ENCODE data around the gene PLAAT4. TPM values are rescaled to one million over a fixed set of nuclear protein-coding genes. Genes with fewer than 3 reads are reported as not detected.

The PLAAT4 gene, protein sequence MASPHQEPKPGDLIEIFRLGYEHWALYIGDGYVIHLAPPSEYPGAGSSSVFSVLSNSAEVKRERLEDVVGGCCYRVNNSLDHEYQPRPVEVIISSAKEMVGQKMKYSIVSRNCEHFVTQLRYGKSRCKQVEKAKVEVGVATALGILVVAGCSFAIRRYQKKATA
- total RNA-seq (10 to 100 TPM; 80.4 to 82.4 TPM), total RNA-seq (1.5 to 152 (median 59.3) reads per million in 172 experiments)
- 227 TPM for polyA plus RNA-seq (2013, experiment 1 of 2)
- 189 TPM for polyA plus RNA-seq (2013, experiment 2 of 2)

DNA sequence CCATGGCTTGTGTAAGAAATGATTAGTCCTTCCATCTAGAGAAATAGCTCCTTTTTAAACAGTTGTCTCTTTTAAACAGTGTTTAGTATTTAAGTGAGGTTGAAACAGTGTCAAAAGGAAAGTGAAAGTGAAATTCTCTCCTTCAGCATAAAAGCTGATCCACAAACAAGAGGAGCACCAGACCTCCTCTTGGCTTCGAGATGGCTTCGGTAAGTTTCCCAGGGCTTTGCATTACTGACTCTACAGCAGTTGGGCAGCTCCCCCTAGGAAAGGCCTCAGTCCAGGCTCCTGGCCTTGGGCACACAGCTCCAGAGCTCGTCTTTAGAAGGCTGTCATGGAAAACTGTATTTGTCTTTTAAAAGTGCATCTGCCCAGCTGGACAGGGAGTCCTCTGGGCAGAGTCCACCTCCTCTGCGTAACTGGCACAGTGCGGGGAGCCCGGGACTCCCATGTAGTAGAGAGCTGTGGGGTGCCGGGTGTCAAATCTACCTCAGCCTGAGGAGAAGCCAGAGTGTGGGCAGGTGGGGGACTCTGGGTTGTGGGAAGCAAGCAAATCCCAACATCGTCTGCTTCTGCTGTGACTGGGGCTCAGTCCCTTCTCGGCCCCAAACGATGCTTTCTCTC is at the start of gene PLAAT4:
Gene PLAAT4, plus strand, starts transcription at position 140 of the 624 bp plus-strand sequence. Its CDS starts 61 bp downstream, at position 201.
- Mint-ChIP-seq H3K27ac (peak within 1 kb of the TSS; percentile 98), H3K27me3 (no peaks in the 10 kb centered on the region), H3K36me3 (ENCODE audit: low read depth) (peaks cover 38% of the 10 kb centered on the region), H3K4me1 (ENCODE audit: low read depth) (peaks cover 92% of the 10 kb centered on the region), H3K4me3 (peak within 1 kb of the TSS; percentile 100), H3K9me3 (no peaks in the 10 kb centered on the region)
- H3K9me3 ChIP-seq (ENCODE audit: control insufficient read depth in 1 of 2, insufficient read depth in 1 of 2, low read length in 2 of 2), result no peaks in the 10 kb centered on the region
- intact Hi-C loops (cut with DNase I, micrococcal nuclease), result loop anchor here in 1 of 2 experiments (1.0 to 10.0 kb wide), 3 partner anchors 17 to 98 kb away; no protein-coding TSS in a partner anchor
- ATAC-seq (ENCODE audit: poor library complexity), result peak; percentile 62
- peaks cover 87% of the 10 kb centered on the region for H3K4me1 ChIP-seq (ENCODE audit: insufficient read depth, low read length)
- CTCF ChIA-PET, result interaction anchor here (0.6 to 1.4 kb wide), 4 partner anchors 30 to 952 kb away, joined by 3 to 5 read pairs (median 4); no protein-coding TSS in a partner anchor
- peak in 9 of 14 experiments; percentile 16 to 82 (median 37) for DNase-seq
- peaks cover 3% of the 10 kb centered on the region for H3K36me3 ChIP-seq (ENCODE audit: insufficient read depth, low read length)
- H3K27ac ChIP-seq (ENCODE audit: low read depth in 1 of 2, low read length in 2 of 2), result peak within 1 kb of the TSS; percentile 81 to 82
- TF ChIP-seq, protein P1, sequence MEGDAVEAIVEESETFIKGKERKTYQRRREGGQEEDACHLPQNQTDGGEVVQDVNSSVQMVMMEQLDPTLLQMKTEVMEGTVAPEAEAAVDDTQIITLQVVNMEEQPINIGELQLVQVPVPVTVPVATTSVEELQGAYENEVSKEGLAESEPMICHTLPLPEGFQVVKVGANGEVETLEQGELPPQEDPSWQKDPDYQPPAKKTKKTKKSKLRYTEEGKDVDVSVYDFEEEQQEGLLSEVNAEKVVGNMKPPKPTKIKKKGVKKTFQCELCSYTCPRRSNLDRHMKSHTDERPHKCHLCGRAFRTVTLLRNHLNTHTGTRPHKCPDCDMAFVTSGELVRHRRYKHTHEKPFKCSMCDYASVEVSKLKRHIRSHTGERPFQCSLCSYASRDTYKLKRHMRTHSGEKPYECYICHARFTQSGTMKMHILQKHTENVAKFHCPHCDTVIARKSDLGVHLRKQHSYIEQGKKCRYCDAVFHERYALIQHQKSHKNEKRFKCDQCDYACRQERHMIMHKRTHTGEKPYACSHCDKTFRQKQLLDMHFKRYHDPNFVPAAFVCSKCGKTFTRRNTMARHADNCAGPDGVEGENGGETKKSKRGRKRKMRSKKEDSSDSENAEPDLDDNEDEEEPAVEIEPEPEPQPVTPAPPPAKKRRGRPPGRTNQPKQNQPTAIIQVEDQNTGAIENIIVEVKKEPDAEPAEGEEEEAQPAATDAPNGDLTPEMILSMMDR (IDR thresholded peaks at IDR 0.05), result no peak
- H3K4me3 ChIP-seq (ENCODE audit: low read length), result peak within 1 kb of the TSS; percentile 90
- POLR2A ChIA-PET, result interaction anchor here (0.9 to 4.8 kb wide), 21 partner anchors 9 to 145 kb away, joined by 3 to 86 read pairs (median 6); partner anchors contain the start of genes ATL3, LGALS12 and PLAAT5
- no peaks in the 10 kb centered on the region for H3K27me3 ChIP-seq (ENCODE audit: control insufficient read depth in 1 of 2, insufficient read depth in 2 of 2, low read length in 2 of 2)

DNA sequence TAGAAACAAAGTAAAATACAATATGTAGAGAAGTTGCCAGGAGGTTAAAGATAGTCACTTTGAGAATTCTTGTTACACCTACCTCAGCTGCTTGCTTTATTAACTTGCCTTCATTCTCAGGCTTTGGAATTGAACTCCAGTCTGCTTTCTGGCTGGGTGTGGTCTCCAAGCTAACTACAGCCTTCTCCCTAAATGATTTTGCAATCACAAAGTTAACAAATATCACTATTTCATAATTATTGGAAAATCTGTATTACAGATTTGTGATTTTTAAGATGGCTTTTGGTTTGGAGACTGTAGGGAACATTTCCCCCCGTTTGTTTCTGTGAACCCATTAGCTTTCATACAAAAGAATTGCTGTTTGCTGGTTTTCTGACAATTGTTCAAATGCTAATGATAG is 47.8 kb upstream of the PLAAT4 start:
- Mint-ChIP-seq H3K4me1 (ENCODE audit: low read depth) (peaks cover 16% of the 10 kb centered on the region), H3K36me3 (ENCODE audit: low read depth) (no peaks in the 10 kb centered on the region), H3K4me3 (no peak overlapping the region), H3K9me3 (peaks cover 15% of the 10 kb centered on the region), H3K27me3 (peaks cover 26% of the 10 kb centered on the region), H3K27ac (no peak overlapping the region)
- Histone ChIP-seq H3K27me3 (ENCODE audit: control insufficient read depth in 1 of 2, insufficient read depth in 2 of 2, low read length in 2 of 2) (peaks cover 4 to 5% of the 10 kb centered on the region in 2 experiments), H3K4me1 (ENCODE audit: insufficient read depth, low read length) (peaks cover 14% of the 10 kb centered on the region), H3K9me3 (ENCODE audit: control insufficient read depth in 1 of 2, insufficient read depth in 1 of 2, low read length in 2 of 2) (peaks cover 0 to 7% of the 10 kb centered on the region in 2 experiments), H3K27ac (ENCODE audit: low read depth in 1 of 2, low read length in 2 of 2) (no peak overlapping the region), H3K36me3 (ENCODE audit: insufficient read depth, low read length) (no peaks in the 10 kb centered on the region), H3K4me3 (ENCODE audit: low read length) (no peak overlapping the region)
- ChIA-PET POLR2A (no interaction called here), CTCF (interaction anchor here (1.2 kb wide), 1 partner anchor 147 kb away, joined by 3 read pairs; no protein-coding TSS in a partner anchor)
- TF ChIP-seq, protein P1 (IDR thresholded peaks at IDR 0.05), result no peak
- intact Hi-C loops (cut with DNase I, micrococcal nuclease), result no loop called here
- no peak for ATAC-seq (ENCODE audit: poor library complexity)
- DNase-seq, result no peak

DNA sequence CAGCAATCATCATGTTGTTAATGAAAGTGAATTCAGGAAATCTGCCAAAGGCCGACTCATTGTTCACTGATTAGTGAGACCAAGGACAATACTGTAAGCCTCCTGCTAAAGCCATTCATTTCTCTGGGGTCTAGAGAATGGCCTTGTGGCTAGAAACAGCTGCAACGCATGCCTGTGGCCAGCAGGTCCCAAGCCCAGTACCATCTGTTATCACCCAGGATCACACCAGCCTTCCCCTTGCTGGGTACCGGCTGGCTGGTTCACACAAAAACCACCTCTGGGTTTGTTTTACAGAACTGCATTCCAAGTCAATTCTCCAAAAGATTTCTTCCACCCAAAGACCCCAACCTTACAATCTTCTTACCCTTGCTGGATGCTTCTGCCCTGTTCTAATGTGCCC is 46.7 kb upstream of the PLAAT4 start:
- no peaks in the 10 kb centered on the region for H3K36me3 ChIP-seq (ENCODE audit: insufficient read depth, low read length)
- Mint-ChIP-seq H3K27ac (no peak overlapping the region), H3K9me3 (peaks cover 10% of the 10 kb centered on the region), H3K27me3 (peaks cover 34% of the 10 kb centered on the region), H3K36me3 (ENCODE audit: low read depth) (no peaks in the 10 kb centered on the region), H3K4me1 (ENCODE audit: low read depth) (peaks cover 16% of the 10 kb centered on the region), H3K4me3 (no peak overlapping the region)
- ChIA-PET POLR2A (interaction anchor here (1.1 kb wide), 1 partner anchor 192 kb away, joined by 3 read pairs; no protein-coding TSS in a partner anchor), CTCF (interaction anchor here (1.2 kb wide), 1 partner anchor 146 kb away, joined by 3 read pairs; no protein-coding TSS in a partner anchor)
- H3K9me3 ChIP-seq (ENCODE audit: control insufficient read depth in 1 of 2, insufficient read depth in 1 of 2, low read length in 2 of 2), result peaks cover 0 to 7% of the 10 kb centered on the region in 2 experiments
- H3K4me1 ChIP-seq (ENCODE audit: insufficient read depth, low read length), result peaks cover 14% of the 10 kb centered on the region
- DNase-seq (no peak), ATAC-seq (ENCODE audit: poor library complexity) (no peak)
- H3K27ac ChIP-seq (ENCODE audit: low read depth in 1 of 2, low read length in 2 of 2), result no peak overlapping the region
- intact Hi-C loops (cut with DNase I, micrococcal nuclease), result loop anchor here in 1 of 2 experiments (5.0 kb wide), 1 partner anchor 77 kb away; no protein-coding TSS in a partner anchor
- no peak overlapping the region for H3K4me3 ChIP-seq (ENCODE audit: low read length)
- H3K27me3 ChIP-seq (ENCODE audit: control insufficient read depth in 1 of 2, insufficient read depth in 2 of 2, low read length in 2 of 2), result peaks cover 4 to 5% of the 10 kb centered on the region in 2 experiments
- TF ChIP-seq, protein P1 (IDR thresholded peaks at IDR 0.05), result no peak
